Hematopoietic multipotent progenitor cell treated with erythropoietin and hydrocortisone succinate and interleukin-3 and kit ligand, for 6 days (in vitro differentiated cells): Measurements from ENCODE around the gene RRBP1.

Experiments
- DNase-seq: peaks from one replicate; pipeline ENCODE4 v3.0.0-alpha.2; 2015

Gene RRBP1

DNA sequence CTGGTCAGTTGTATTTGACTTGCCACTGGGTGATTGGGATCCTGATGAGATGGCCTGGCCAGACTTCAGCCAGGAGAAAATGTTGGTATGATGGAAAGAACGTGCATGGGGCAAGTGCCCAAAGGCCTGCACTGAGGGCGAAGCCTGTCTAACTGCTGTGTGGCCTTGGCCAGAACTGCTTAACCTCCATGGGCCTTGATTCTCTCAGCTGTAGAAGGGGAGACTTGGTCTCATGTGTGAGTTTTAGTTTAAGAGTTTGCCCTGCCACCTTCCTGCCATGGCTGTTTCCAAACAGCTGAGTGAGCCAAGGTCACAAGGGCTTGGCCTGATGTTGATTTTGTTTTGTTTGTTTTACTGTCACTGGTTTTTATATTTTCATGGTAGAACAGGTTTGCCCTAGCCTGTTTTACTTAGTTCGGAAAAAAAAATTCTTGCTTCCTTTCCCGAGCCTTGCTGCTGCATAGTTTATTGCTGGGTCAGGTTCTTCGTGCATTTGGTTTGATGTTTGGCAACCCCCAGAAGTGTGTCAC lies 76.8 kb downstream of the RRBP1 start:
- no peak for DNase-seq

DNA sequence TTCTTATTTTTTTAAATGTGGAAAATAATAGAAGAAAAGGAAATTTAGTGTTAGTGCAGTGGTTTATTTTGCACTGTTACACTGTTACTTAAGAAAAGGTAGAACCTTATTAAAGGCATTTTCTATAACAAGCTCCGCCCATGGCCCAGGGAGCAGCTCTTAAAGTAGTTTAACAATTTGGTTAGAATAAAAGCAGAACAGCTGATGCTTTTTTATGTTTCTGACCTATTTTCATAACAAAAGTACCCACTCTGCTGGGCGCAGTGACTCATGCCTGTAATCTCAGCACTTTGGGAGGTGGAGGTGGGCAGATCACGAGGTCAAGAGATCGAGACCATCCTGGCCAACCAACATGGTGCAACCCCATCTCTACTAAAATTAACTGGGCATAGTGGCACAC lies 79.5 kb downstream of the RRBP1 start:
- no peak for DNase-seq

DNA sequence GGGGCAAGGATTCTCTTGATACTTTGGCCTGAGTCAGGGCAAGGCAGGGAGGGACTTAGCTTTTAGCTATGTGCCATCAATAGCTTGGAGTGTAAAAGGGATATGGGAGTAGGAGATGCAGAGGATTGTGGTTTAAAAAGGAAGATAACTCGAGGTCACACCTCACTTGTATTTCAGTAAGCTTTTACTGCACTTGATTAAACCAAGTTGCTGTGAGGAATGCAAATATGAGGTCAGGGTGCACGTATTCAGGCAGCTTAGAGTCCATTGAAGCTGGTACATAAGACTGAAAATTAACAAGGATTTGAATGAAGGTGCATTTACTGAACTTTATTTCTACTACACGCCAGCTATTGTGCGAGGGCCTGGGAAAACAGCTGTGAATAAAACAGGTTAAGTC lies 80.1 kb downstream of the RRBP1 start:
- DNase-seq = no peak

DNA sequence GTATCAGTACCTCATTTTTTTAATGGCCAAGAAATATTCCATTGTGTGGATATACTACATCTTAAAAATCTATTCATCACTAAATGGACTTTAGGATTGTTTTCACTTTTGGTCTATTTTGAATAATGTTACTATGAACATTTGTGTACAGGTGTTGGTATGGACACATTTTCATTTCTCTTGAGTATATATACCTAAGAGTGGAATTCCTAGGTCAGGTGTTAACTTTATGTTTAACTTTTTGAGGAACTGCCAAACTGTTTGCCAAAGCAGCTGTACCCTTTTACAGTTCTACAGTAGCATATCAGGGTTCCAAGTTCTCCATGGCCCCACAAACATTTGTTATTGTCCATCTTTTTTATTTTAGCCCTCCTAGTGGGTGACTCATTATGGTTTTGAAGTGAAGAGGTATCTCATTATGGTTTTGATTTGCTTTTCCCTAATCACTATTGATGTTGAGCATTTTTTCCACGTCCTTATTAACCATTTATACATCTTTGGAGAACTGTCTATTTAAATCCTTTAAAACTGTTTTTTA lies 84.0 kb downstream of the RRBP1 start:
- DNase-seq = no peak

DNA sequence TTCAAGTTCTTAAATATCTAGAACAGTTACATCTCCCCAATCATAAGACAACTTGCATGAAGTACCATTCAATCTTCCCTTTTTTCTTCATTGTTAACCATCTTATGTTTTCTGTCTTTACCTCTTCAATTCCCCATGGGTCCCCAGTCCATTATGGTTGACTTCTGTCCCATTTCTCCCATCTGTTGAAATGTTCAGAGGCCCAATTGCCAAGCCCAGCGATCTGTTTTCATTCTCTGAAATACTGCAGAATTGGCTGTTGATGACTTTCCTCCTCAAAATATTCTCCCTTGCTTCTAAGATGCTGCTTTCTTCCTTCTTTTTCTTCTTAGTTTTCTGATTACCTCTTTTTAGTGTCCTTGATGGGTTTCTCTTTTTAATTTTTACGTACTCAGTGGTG lies 86.2 kb downstream of the RRBP1 start:
- DNase-seq = no peak

DNA sequence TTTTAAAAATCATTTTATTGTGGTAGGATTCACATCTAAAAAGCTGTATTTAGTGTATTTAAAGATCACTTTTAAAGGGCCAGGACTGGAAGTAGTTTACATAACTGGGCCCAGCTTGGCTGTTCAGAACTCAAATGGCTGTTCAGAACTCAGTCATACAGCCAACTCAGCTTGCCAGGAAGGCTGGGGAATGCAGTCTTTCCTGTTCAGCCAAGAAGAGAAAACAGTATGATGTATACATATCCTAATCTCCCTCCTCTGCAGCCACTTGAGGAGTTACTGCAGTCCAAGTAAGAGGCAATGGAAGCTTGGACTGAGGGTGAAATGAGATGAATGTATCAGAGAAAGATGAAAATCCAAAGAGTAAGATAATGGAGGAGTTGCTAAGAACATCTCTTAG lies 87.6 kb downstream of the RRBP1 start:
- no peak for DNase-seq

DNA sequence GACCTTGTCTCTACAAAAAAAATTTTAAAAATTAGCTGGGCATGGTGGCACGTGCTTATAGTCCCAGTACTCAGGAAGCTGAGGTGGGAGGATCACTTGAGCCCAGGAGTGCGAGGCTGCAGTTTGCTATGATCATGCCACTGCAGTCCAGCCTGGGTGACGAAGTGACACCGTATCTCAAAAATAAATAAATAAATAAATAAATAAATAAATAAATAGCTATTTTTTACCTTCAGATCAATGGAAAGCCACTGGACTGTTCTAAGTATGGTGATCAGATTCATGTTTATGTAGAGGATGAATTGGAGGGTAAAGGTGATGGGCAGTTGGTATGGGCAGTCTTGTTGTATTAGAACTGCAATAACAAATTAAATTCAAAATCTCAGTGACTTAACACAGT lies 88.1 kb downstream of the RRBP1 start:
- no peak for DNase-seq

DNA sequence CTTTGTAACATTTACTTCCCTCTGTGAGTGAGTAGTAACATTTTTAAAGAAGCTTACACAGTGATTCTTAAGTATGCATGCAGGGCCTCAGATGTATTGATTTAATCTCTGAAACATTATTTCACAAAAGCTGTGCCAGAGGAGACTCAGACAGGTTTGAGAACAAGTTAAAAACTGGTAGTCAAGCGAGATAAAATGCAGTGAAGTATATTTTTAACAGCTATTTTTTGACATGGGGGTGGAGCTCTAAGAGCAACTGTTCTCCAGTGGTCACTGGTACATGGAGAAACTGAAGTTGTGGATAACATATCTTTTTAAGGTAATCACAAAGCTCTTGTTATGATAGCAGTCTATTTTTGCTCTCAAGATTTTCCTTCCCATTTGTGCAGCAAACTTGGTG lies 91.8 kb downstream of the RRBP1 start:
- peak; percentile 58 for DNase-seq

DNA sequence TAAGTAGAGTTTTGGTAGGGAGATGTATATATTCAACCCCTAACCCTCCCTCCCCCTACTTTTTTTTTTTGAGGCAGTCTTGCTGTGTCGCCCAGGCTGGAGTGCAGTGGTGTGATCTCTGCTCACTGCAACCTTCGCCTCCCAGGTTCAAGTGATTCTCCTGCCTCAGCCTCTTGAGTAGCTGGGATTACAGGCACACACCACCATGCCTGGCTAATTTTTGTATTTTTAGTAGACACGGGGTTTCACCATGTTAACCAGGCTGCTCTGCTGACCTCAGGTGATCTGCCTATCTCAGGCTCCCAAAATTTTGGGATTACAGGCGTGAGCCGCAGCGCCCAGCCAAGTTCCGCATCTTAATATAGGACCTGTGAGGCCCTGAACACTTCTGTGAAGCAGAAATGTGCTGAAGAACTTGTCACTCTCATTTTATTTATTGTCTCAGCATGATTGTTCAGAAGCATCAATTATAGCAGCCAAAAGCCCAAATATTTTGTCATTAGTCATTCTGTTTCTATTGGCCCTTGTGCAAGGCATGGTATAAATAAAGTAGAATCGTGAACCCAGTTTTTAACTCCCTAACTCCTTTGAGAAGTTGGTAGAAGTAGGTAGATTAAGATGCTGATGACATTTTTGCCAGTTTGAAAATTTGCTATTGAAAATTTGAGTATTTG lies 92.7 kb downstream of the RRBP1 start:
- no peak for DNase-seq

DNA sequence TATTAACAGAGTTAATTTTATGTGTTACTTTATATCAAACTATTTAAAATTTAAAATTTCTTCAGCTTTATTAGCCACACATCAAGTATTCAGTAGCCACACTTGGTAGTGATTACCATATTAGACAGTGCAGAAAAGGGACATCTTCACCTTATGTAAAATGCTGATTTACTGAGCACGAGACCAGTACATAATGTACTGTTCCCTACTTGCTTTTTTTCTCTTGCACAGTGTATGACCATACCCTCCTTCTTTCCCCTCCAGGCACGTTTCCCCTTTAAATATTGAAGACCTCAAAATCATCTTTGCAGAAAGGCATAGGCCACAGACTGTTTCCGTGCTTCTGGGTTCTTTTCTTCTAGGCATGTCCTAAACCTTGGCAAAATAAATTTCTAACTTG lies 94.2 kb downstream of the RRBP1 start:
- no peak for DNase-seq

DNA sequence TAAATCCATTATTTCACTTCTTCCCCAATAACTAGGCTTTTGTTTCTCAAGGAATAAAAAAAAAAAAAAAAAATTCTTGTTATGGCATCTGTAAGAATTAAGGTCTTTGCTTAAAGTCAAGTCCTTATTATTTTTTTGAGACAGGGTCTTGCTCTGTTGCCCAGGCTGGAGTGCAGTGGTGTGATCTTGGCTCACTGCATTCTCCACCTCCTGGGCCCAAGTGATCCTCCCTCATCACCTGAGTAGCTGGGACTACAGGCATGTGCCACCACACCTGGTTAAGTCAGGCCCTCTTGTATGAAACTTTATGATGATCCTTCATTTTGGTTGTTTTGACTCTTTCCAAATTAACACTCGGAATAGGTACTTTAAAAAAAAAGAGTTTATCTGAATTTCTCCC lies 94.9 kb downstream of the RRBP1 start:
- DNase-seq = no peak

DNA sequence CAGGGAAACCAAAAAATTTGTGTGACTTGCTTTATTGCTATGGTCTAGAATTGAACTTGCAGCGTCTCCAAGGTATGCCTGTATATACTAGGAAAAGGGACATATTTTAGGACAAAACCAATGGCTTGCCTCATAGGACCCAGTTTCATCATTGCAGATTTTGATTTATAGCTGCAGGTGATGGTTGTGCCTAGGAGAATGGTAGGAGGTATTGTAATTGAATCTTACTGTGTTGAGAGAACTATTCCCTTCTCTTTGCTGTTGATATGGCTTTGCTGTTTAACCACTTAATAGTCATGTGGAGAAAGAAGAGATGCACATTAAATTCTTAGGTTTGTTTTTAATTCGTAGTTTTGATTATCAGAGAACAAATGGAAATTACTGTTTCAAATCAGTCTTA lies 95.8 kb downstream of the RRBP1 start:
- DNase-seq = no peak

DNA sequence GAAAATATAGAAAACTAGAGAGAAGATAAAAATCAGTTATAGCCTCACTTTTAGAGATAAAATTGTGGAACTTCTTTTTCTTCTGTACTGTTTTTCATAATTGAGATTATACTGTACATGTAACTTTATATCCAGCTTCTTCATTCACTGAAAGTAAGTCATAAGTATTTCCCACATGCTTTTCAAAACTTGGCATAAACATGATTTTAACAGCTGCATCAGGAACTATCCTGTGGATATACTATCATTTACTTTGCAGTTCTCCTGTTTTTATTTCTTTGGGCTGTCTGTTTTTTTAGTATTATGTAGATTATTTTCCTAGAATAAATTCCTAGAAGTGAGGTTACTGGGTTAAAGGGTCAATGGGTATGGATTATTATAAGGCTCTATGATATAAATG lies 97.4 kb downstream of the RRBP1 start:
- DNase-seq = no peak

DNA sequence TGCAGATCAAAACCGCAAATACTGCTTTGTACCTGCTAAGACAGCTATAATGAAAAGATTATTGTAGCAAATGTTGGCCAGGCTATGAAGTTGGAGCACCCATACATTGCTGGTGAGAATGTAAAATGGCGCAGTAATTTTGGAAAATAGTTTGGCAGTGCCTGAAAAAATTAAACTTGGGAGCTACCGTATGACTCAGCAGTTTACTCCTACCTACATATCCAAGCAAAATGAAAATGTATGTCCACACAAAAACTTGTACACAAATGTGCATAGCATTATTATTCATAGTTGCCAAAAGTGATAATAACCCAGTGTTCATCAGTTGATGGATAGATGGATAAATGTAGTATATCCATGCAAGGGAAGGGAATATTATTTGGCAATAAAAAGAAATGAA lies 98.9 kb downstream of the RRBP1 start:
- DNase-seq = no peak

DNA sequence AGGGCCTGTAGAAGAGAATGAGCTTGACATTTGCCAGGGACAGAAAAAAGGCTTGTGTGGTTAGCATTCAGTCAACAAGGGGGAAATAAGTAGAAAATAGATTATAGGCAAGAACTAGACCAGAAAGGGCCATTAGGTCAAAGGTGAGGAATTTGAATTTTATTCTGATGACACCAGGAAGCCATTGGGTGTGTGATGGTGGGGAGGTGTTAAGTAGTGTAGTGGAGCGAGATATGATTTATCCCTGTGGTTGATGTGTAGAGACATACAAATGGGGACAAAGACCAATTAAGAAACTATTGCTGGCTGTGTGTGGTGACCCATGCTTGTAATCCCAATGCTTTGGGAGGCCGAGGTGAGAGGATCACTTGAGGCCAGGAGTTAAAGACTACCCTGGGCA lies 101.1 kb downstream of the RRBP1 start:
- no peak for DNase-seq

DNA sequence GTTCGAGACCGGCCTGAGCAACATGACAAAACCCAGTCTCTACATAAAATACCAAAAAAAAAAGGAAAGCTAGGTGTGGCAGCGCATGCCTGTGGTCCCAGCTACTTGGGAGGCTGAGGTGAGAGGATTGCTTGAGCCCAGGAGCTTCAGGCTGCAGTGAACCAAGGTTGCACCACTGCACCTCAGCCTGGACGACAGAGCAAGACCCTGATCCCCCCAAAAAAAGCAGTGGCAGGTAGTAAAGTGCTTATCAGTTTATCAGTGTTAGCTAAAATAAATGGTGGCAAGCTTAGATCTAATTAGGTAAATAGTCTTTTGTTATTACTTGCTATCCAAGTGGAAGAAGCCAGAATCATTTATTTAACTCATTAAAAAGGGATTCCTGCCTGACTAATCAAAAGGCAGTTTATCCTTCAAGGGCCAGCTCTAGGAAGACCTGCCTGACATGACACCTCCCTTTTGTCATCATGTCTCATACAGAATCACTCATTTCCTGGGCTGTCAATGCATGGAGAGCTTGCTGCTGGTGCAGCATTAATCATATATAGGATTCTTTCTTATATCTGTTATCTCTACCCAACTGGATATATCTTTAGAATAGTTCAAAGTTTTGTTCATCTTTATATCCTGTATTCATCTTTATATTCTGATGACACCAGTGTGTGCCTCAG lies 102.5 kb downstream of the RRBP1 start:
- no peak for DNase-seq

DNA sequence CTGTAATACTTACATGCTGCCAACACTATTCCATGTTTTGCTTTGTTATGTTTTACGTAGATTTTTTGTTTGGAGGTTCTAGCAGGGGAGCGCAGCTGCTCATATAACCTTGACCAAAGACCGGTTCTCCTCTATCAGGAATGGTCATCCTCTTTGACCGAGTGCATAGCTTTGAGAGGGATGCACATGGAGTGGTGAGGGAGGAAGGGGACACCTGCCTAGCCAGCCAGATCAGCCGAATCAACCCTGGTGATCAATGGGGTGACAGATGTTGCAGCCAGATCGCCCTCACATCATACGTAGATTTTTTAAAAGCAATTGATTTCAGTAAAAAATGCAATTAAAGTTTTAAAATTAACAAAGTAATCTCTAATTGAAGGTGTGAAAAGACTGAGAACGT lies 105.8 kb downstream of the RRBP1 start:
- DNase-seq = no peak

DNA sequence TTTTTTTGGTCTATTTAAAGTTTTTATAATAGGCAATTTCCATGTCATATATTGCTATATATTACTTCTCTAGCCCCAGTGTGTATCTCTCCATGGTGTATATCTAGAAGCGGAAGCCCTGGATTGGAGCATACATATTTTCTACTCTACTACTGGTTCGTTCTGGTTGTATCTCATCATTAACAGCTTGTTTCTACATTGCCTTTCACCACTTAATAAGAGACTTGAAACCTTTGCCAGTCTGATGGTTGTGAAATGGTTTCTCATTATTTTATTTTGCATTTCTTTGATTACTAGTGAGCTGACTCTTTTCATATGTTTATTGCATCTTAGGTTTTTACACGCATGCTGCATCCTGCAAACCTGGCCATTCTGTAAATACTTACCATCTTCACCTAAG lies 108.6 kb downstream of the RRBP1 start:
- DNase-seq = no peak

DNA sequence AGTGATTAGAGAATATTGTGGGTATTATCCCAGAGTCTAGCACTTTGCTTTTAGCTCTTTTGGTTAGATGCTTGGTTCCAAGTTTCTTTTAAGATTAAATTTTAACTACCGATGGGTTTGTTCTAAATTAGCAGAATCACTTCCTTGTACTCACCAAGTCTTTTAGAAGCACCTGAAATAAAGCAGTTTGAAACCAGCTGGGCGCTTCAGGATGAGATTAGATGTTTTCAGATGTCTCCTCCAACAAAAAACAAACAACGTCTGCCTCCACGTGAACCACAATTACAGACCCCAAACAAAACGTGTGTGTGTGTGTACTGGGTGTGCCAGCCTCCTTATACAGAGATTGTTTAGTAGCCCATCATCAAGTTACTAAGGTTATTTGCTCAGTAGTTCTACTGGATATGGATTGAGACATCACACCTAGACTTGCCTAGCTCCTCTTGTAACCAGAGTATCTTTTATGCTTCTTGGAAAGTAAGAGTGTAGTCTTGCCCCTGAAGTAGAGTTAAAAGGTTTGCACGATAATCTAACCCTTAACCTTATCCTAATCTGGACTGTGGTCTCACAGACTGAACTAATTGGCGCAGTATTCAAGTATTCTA lies 109.9 kb downstream of the RRBP1 start:
- no peak for DNase-seq

DNA sequence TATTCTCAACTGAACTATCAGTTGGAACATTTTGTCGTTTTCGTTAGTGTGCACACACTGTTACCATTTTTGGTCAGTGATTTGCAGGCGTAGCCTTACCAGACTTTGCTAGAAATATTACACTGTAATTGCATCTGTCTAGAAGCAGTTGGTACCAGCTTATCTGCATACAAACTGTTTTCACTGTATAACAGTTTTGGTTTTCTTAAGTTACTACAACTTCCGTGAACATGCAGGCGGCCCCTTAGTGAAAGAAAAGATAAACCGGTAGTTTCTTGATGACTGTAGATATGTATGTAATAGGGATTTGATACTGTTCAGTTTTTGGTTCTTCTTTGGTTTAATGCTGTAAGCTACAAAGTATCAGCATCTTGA lies 110.9 kb downstream of the RRBP1 start:
- peak; percentile 80 for DNase-seq

DNA sequence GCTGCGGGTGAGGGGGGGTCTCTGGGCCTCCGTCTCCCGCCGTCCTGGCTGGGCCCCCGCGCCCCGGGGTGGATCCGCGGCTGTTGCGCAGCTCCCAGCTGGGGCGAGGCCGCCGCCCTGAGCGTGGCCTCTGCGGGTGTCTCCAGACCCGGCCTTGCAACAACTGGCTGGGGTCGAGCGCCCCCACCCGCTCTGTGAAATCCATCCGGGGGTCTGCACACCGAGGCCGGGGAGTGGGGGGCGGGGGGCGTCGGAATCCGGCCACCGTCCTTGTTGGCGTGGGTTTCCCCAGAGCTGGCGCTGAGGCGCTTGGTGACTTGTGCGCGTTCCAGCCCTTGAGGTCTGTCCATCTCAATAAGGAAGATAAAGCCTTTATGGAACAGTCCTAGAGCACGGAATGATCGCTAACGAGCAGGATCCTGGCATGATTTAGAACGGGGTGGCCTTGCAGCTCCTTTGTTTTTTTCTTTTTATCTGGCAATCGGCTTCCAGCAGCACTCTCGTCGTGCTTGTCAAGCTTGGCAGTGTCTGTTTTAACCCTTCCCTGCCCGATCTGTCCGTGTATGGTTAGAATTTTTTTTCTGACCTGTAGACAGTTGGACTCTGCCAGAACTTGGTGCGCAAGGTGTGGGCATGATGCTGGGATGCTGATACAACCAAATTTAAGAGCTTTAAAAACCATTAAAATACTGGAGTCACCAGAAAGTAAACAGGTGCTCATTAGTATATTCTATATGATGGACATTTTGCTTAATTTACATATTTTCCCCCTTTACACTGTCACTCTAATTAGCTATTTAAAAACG lies 111.5 kb downstream of the RRBP1 start:
- DNase-seq = peak; percentile 85

DNA sequence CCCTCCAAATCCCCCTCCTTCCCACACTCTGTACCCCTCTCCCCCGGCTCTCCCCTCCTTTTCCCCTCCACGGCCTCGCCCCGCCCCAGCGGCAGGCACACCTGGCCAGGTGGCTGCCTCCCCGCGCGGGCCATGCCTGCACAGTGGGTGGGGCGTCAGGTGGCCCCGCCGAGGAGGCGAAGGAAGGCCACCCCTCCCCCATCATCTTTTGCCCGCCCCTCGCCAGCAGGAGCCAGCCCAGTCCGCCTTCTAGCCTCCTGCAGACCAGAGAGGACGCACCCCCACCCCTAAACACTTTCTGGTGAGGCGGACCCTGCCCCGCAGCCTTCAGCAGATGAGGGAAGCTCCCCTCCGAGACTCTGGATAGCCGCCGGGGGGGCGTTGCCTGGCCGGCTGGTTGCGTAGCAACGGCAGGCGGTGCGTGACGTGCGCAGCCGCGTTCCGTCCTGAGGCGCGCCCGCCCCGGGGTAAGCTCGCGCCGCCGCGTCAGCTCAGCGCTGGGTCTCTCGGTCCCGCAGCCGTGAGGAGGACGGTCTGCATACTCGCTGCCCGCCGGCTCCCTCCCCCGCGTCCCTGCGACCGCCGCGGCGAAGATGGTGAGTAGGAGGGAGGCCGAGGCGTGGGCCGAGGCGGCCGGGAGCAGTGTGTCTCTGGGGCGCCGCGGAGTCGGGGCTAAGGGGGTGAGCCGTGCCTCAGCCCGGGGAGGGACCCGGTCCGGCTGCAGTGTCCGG lies 112.3 kb downstream of the RRBP1 start, which contains the start of gene DSTN:
Gene DSTN, plus strand, starts transcription at position 460 of the 731 bp plus-strand sequence. Its CDS starts 134 bp downstream, at position 594.
- DNase-seq = peak; percentile 92
